Kasumi-1 (cell line): Measurements from ENCODE around the gene SECISBP2.
"Not testable (repeated sequence)": the region's sequence is repeated elsewhere in the genome, so short reads cannot be mapped to it uniquely, and the experiment has no call there.

Source experiments
- DNase-seq, 2 experiments: peaks; one replicate each; lab custom pipeline; 2025; lab: John Stamatoyannopoulos, UW

The SECISBP2 gene, protein sequence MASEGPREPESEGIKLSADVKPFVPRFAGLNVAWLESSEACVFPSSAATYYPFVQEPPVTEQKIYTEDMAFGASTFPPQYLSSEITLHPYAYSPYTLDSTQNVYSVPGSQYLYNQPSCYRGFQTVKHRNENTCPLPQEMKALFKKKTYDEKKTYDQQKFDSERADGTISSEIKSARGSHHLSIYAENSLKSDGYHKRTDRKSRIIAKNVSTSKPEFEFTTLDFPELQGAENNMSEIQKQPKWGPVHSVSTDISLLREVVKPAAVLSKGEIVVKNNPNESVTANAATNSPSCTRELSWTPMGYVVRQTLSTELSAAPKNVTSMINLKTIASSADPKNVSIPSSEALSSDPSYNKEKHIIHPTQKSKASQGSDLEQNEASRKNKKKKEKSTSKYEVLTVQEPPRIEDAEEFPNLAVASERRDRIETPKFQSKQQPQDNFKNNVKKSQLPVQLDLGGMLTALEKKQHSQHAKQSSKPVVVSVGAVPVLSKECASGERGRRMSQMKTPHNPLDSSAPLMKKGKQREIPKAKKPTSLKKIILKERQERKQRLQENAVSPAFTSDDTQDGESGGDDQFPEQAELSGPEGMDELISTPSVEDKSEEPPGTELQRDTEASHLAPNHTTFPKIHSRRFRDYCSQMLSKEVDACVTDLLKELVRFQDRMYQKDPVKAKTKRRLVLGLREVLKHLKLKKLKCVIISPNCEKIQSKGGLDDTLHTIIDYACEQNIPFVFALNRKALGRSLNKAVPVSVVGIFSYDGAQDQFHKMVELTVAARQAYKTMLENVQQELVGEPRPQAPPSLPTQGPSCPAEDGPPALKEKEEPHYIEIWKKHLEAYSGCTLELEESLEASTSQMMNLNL

GRCh38 chr9:89318123-89319014 lies at the start of gene SECISBP2:
TSS of gene SECISBP2 (plus strand) at chr9:89318500. CDS start at chr9:89318577, 77 bp downstream.
- DNase-seq = peak; percentile 94 to 97

DNA sequence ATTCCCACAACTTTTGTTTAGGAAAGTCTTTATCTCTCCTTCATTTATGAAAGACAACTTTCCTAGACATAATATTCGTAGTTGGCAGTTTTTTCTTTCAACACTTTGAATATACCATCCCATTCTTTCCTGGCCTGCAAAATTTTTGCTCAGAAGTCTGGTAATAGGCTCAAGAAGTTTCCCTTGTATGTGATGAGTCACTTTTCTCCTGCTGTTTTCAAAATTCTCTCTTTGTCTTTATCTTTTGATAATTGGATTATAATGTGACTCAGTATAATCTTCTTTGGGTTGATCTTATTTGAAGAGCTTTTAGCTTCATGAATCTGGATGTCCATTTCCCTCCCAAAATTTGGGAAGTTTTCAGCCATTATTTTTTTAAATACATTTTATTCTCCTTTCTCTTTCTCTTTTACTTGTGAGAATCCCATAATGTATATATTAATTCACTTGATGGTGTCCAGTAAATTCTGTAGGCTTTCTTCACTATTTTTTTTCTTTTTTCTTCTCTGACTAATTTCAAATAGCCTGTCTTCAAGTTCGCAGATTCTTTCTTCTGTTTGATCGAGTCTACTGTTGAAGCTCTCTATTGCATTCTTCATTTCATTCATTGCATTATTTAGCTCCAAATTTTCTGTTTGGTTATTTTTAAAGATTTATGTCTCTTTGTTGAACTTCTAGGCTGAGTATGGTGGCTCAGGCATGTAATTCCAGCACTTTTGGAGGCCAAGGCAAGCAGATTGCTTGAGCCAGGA lies 44.6 kb upstream of the SECISBP2 start:
- no peak for DNase-seq

DNA sequence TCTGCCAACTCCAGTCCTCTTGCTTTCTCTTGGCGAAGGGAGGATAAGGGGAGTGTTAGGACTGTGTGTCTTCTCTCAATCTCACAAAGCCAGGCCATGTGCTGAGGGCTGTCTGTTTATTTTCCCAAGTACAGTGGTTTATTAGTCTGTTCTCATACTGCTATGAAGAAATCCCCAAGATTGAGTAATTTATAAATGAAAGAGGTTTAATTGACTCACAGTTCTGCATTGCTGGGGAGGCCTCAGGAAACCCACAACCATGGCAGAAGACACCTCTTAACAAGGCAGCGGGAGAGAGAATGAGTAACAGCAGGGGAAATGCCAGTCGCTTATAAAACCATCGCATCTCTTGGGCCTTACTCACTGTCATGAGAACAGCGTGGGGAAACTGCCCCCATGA lies 43.5 kb upstream of the SECISBP2 start:
- no peak for DNase-seq

DNA sequence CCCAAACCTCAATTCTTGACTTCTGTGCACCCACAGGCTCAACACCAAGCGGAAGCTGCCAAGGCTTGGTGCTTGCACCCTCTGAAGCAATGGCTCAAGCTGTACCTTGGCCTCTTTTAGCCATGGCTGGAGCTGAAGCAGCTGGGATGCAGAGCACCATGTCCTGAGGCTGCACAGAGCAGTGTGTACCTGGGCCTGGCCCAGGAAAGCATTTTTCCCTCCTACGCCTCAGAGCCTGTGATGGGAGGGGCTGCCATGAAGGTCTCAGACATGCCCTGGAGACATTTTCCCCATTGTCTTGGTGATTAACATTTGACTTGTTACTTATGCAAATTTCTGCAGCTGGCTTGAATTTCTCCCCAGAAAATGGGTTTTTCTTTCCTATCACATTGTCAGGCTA lies 42.3 kb upstream of the SECISBP2 start:
- DNase-seq = not testable (repeated sequence)

- DNase-seq = no peak
Observed at GRCh38 chr9:89277043-89277442, 41.3 kb upstream of the SECISBP2 start.

GRCh38 chr9:89277454-89277853 lies 40.8 kb upstream of the SECISBP2 start:
- no peak for DNase-seq

GRCh38 chr9:89278551-89278950 lies 39.7 kb upstream of the SECISBP2 start:
- DNase-seq = peak in 1 of 2 experiments; percentile 4

DNA sequence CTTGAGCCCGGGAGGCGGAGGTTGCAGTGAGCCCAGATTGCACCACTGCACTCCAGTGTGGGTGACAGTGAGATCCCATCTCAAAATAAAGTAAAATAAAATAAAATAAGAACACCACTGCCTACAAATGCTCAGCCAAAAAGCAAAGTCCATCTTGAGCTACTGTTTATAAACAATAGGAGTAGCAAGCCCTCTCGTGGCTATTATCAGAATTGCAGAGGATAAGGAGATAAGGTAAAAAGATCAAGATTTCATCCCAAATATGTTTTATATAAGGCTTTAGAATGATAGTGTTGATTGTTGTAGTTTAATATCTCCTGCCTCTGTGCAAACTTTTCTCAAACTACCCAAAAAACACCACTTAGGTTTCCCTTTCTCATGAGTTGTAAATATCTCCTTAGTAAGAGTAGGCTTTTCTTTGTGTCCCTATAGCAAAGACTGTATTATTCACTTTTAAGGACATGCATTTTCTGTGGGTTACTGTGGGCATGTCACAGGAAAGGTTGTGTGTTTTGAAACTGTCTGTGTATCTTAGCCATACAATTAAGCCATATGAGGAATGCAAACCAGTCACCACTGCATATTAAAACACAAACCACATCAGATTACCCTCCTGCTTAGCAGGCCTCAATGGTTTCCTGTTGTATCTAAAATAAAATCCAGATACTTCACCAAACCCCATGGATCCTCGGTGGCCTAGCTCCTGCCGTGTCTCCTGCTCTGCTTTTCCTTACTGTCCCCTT lies 39.1 kb upstream of the SECISBP2 start:
- peak; percentile 68 to 79 for DNase-seq

GRCh38 chr9:89281106-89281505 lies 37.2 kb upstream of the SECISBP2 start:
- no peak for DNase-seq

- not testable (repeated sequence) for DNase-seq
Observed at GRCh38 chr9:89282248-89282968, 35.9 kb upstream of the SECISBP2 start.

DNA sequence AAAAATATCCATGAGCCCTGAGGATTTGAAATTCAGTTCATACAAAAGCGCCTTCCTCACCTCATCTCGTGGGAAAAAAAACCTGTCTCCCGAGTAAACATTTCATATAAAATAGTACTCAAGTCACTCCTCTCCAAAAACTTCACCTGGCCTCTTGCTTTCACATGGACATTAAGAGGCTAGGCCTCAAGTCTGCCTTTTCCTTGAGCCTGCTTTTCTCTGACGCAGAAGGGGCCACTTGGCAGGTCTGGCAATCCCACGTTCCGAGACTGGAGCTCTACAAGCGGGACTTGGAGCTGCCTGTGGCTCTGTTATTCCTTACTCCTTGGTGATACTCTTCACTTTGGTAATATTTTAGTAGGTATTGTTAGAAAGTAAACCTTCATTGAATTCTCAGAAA lies 34.2 kb upstream of the SECISBP2 start:
- DNase-seq = no peak

- DNase-seq = no peak
Observed at GRCh38 chr9:89291741-89292140, 26.6 kb upstream of the SECISBP2 start.

GRCh38 chr9:89293014-89293413 lies 25.3 kb upstream of the SECISBP2 start:
- DNase-seq = no peak

GRCh38 chr9:89295400-89295799 lies 22.9 kb upstream of the SECISBP2 start:
- DNase-seq = no peak

- not testable (repeated sequence) for DNase-seq
Observed at GRCh38 chr9:89301996-89302395, 16.3 kb upstream of the SECISBP2 start.

GRCh38 chr9:89304020-89304833 lies 14.1 kb upstream of the SECISBP2 start:
- no peak for DNase-seq

GRCh38 chr9:89304834-89305188 lies 13.5 kb upstream of the SECISBP2 start:
- peak; percentile 17 to 28 for DNase-seq

DNA sequence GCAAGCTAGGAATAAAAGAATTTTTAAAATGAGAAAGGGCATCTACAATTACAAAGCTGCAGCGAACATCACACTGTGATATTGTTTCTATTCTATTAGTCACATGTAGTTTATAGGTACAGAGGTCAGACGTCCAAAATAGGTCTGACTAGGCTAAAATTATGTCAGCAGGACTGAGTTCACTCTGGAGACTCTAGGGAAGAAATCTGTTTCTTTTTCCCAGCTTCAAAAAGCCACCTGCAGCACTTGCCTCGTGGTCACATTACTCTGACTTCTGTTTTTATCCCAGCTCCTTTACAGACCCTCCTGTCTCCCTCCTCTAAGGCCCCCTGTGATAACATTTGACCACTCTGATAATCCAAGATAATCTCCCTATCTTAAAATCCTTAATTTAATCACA lies 12.4 kb upstream of the SECISBP2 start:
- no peak for DNase-seq

- DNase-seq = no peak
Observed at GRCh38 chr9:89309166-89309565, 9.1 kb upstream of the SECISBP2 start.
